ENCODE results near the gene MOXD1. TPM values are rescaled to one million over a fixed set of nuclear protein-coding genes. Genes with fewer than 3 reads are reported as not detected.

MOXD1 gene
- total and polyA plus RNA-seq, 2 of the 8 experiments (the other 6 are each of a cell fraction or from before 2014, with no cell fraction given), result 1.6 to 3.5 TPM

DNA sequence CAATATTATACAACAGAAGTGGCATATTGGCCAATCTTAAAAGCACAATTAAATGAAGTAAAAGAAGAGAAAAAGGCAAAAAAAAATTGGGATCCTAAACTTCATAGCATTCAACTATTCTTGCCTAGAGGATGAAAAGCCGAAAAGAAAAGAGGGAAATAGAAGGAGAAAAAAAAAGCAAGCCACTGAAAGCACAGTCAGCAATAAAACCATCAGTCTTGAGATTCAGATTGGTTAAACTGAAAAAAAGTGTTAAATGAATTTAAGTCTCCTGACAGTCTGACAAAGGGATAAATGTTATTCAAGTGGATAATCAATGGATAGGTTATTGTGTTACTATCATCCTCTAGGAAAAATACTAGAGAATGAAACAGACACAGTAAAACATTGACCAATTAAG is 19.9 kb downstream of the MOXD1 start:
- CTCF ChIA-PET (ENCODE audit: partially characterized antibody), result interaction anchor here (1.2 kb wide), 1 partner anchor 11 kb away, joined by 4 read pairs; no protein-coding TSS in a partner anchor
- Histone ChIP-seq H3K23ac (ENCODE audit: insufficient read length) (no peak overlapping the region), H4K20me1 (replicated peaks in 1 of 2; ENCODE audit: control insufficient read depth in 1 of 2, insufficient read depth in 2 of 2, low read length in 2 of 2) (no peaks in the 10 kb centered on the region), H3K56ac (replicated peaks; ENCODE audit: insufficient read length, low read depth, low read length) (no peak overlapping the region), H3K23me2 (ENCODE audit: low read depth, low read length) (peaks cover 3% of the 10 kb centered on the region; the same call in 1 of the 2 replicates), H3K27me3 (replicated peaks in 1 of 4; ENCODE audit: control insufficient read depth in 3 of 4, extremely low read depth in 1 of 4, insufficient read depth in 3 of 4, low read length in 3 of 4) (no peaks in the 10 kb centered on the region), H3K4ac (replicated peaks; ENCODE audit: insufficient read length, low read depth, low read length) (no peak overlapping the region), H2BK20ac (ENCODE audit: low read length) (no peak overlapping the region), H3K18ac (ENCODE audit: extremely low read depth, low read length) (no peak overlapping the region), H2BK120ac (replicated peaks; ENCODE audit: low read depth, low read length) (no peak overlapping the region), H2BK5ac (ENCODE audit: low read depth, low read length) (no peak overlapping the region), H2AK5ac (ENCODE audit: low read depth, low read length) (no peak overlapping the region), H3K79me1 (ENCODE audit: low read depth, low read length) (no peaks in the 10 kb centered on the region), H2BK12ac (ENCODE audit: low read depth, low read length) (no peak overlapping the region), H3K79me2 (ENCODE audit: control insufficient read depth in 1 of 2, insufficient read depth in 2 of 2, low read length in 2 of 2) (no peaks in the 10 kb centered on the region), H3K36me3 (ENCODE audit: control insufficient read depth in 2 of 4, insufficient read depth in 4 of 4, low read length in 3 of 4) (no peaks in the 10 kb centered on the region), H4K8ac (ENCODE audit: extremely low read depth, insufficient read depth, low read length) (no peak overlapping the region), H4K91ac (replicated peaks; ENCODE audit: insufficient read length, low read length) (no peak overlapping the region), H3K27ac (ENCODE audit: low read depth, low read length) (no peak overlapping the region), H3K4me3 (ENCODE audit: extremely low read depth in 1 of 4, insufficient read depth in 2 of 4, low read depth in 3 of 4, low read length in 4 of 4) (no peak overlapping the region), H2AFZ (ENCODE audit: low read length) (no peak overlapping the region), H3K9me3 (ENCODE audit: insufficient read depth in 2 of 2, low read depth in 1 of 2, low read length in 1 of 2) (no peaks in the 10 kb centered on the region), H3K4me2 (ENCODE audit: insufficient read depth in 1 of 2, low read depth in 2 of 2, low read length in 2 of 2) (no peak overlapping the region), H2BK15ac (ENCODE audit: low read length) (no peak overlapping the region), H4K5ac (ENCODE audit: insufficient read length, low read depth, low read length) (no peak overlapping the region), H3K4me1 (replicated peaks in 1 of 4; ENCODE audit: control insufficient read depth in 3 of 4, insufficient read depth in 4 of 4, low read length in 3 of 4) (no peaks in the 10 kb centered on the region), H3K9ac (replicated peaks in 1 of 4; ENCODE audit: extremely low read depth in 1 of 4, low read depth in 3 of 4, low read length in 3 of 4) (no peak overlapping the region), H3K14ac (ENCODE audit: insufficient read length) (no peak overlapping the region)
- WGBS, 2 experiments (ENCODE audit: extremely low coverage in 1 of 2, insufficient coverage in 1 of 2, insufficient read length in 1 of 2, insufficient replicate concordance in 2 of 2, low coverage in 1 of 2, low lambda C conversion rate in 2 of 2, missing lambda C conversion rate in 1 of 2), result 90% methylated on average over 1 of the region's 1 CpG; no CpG with 5 or more reads in 1 of the 2 experiments
- TF ChIP-seq MAFK (IDR thresholded peaks at IDR 0.05; ENCODE audit: low read depth, low read length), result 0 out of 2 replicates have a peak, but pooled peaks have one; percentile 10
- no peak for TF ChIP-seq HDAC2 (IDR thresholded peaks at IDR 0.05; ENCODE audit: borderline replicate concordance in 1 of 2, low read depth in 2 of 2, low read length in 2 of 2)
- POLR2A ChIA-PET (ENCODE audit: partially characterized antibody), result no interaction called here
- FAIRE-seq (no peak), DNase-seq (ENCODE audit: low read depth in 1 of 2, low spot score in 2 of 2) (no peak)
